ENCODE measurements around the gene CCDC120.

The CCDC120 gene

GRCh38 chrX:49064303-49064702, 5.5 kb downstream of the CCDC120 start:
- no peak for DNase-seq

DNA sequence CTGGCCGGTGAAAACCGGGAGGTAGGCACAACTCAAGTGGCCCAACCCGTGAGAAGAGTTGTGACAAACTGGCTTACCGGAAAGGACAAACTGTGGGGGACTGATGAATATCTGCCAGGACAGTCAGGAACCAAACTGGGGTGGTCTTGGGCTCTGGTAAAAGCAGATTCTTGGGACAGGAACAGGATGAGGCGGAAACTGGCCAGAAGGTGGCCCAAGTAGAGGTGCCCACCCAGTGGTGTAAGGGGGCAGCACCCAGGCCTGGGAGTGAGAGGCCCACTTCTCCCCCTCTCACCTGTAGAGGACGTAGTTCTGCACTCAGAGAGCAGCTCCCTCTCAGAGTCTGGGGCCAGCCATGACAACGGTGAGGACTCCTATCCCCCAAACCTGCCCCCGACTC, 5.9 kb downstream of the CCDC120 start:
- no peak for DNase-seq

- no peak for DNase-seq
Observed at GRCh38 chrX:49066278-49066677, 7.5 kb downstream of the CCDC120 start.

- DNase-seq, result no peak
Observed at GRCh38 chrX:49066690-49067089, 7.9 kb downstream of the CCDC120 start.

- DNase-seq, result no peak
Observed at GRCh38 chrX:49067285-49068120, 8.7 kb downstream of the CCDC120 start.

DNA sequence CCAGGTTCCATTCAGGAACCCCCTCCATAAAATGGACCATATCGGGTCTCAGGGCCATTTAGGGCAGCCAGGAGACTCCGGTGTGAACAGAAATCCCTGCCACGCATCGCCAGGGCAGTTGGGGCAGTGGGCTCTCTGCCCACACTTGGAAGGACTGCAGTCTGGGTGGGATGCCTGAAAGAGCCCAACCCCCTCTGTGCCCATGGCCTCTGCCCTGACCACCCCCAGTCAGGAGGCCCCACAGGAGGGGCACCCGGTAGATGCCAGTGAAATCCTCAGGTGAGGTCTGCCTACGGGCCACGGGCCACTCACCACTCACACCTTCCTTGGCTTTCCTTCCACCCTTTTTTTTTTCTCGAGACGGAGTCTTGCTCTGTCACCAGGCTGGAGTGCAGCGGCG, 10.2 kb downstream of the CCDC120 start:
- no peak for DNase-seq

- no peak for DNase-seq
Observed at GRCh38 chrX:49070988-49071387, 12.2 kb downstream of the CCDC120 start.

- no peak for DNase-seq
Observed at GRCh38 chrX:49071877-49072711, 13.3 kb downstream of the CCDC120 start.

DNA sequence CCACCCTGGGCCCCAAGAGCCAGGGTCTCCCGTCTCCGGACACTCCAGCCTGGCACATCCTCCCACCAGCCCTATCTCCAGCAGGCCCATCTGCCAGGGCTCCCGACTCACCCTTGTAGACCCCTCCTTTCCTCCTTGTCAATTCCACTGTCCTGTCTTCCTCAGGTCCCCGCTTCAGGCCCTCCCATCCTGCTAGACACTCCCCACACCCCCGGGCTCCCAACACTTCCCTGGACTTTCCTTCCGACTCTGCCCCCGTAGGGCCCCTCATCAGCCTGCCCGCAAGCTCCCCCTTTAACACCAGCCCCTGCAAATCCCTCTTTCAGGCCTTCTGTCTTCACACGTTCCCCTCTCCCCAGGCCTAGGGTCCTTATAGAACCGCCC, 13.9 kb downstream of the CCDC120 start:
- no peak for DNase-seq

GRCh38 chrX:49073601-49074575, 15.1 kb downstream of the CCDC120 start, which contains the start of gene PRAF2:
Gene PRAF2, minus strand, starts transcription at chrX:49074002. Its CDS starts 15 bp downstream, at chrX:49073987.
- peak; percentile 87 for DNase-seq

GRCh38 chrX:49075347-49075746, 16.5 kb downstream of the CCDC120 start:
- no peak for DNase-seq

GRCh38 chrX:49077941-49078340, 19.1 kb downstream of the CCDC120 start:
- no peak for DNase-seq

DNA sequence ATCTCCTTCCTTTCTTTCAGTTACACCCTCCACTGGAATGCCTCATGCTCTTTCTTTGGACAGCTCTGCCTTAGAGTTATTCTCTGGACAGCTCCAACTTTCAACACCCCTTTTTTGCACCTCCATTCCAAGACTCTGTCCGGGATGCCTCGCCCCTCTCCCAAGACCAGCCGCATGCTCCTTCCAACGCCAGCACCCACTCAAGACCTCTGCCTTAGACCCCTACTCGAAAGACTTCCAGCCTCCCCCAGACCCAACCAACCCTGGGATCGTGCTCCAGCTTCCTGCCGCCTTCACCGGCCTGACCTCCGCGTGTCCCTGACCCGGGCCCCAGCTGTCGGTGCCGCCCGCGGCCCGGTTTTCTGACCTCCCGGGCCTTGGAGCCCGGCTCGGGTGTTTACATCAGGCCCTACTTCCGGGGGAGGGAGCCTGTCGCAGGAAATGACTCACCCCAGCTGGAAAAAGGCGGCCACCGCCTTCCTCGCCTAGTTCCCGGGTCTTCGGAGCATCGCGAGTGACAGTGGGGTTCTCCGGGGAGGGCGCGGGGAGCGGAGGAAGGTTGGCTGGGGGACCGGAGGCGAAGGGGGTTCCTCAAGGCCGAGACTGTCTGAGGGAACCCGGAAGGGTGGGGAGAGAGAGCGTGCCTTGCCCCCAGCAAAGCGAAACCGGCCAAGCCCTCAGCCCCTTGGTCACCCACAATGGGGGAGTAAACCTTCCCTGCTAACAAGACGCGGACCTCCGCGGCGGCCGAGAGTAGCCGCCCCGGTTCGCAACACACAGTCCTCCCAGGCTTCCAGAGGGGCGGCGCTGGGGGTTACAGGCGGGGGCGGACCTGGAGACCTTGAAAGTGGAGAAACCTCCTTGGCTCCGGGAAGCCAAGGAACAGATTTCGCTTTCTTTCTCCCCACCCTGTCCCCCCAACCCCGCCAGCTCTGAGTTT, 21.0 kb downstream of the CCDC120 start, which contains the start of gene WDR45:
Gene WDR45 (minus strand): TSS at position 399 of the 940 bp plus-strand sequence. CDS start 1,792 bp downstream, outside the sequence.
- peak; percentile 65 for DNase-seq

GRCh38 chrX:49082271-49082871, 23.6 kb downstream of the CCDC120 start:
- DNase-seq, result no peak

DNA sequence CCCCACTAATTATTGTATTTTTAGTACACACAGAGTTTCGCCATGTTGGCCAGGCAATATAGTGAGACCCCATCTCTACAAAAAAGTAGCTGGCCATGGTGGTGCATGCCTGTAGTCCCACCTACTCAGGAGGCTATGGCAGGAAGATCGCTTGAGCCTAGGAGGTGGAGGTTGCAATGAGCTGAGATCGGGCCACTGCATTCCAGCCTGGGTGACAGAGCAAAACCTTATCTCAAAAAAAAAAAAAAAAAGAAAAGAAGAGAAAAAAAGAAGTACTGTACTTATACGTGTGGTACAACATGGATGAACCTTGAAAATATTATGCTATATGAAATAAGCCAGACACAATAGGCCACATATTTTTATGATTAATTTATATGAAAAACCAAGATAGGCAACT, 30.8 kb downstream of the CCDC120 start:
- no peak for DNase-seq

DNA sequence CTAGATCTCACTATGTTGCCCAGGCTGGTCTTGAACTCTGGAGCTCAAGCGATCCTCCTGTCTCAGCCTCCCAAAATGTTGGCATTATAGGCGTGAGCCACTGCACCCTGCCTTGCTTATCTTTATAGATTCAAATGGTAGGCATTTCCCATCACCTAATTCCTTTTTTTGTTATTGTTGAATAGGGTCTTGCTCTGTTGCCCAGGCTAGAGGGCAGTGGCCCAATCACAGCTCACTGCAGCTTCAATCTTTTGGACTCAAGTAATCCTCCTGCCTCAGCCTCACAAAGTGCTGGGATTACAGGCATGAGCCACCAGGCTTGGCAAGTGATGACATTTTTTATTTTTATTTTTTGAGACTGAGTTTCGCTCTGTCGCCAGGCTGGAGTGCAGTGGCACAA, 37.6 kb downstream of the CCDC120 start:
- no peak for DNase-seq

GRCh38 chrX:49100704-49101628, 42.2 kb downstream of the CCDC120 start:
- DNase-seq, result peak; percentile 86

GRCh38 chrX:49101629-49101984, 42.8 kb downstream of the CCDC120 start:
- DNase-seq, result no peak

DNA sequence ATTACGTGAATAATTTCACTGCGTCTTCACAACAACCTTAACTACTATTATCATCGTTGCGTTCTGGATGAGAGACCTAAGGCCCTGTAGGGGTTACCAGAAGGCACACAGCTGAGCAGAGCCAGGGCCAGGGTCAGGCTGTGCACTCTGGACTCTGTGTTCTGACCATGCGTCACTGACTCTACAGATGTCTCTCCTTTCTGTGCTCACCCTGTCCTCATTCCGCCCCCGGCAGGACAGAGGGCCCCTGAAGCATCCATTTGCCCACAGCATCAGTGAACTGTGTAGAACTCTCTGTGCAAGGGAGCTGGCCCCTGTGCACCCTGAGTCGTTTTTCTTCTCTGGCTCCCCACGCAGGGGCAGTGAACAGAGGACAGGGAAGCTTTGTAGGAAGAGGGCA, 43.4 kb downstream of the CCDC120 start:
- no peak for DNase-seq

- no peak for DNase-seq
Observed at GRCh38 chrX:49103637-49104036, 44.8 kb downstream of the CCDC120 start.
